Osteoblast (primary cell): ENCODE data around the gene KRTAP20-2. TPM values are rescaled to one million over a fixed set of nuclear protein-coding genes. Genes with fewer than 3 reads are reported as not detected.

ENCODE experiments used
- DNase-seq: peaks from one replicate; pipeline ENCODE4 v3.0.0; 2011; ENCODE audit warnings: low spot score, mixed read lengths; ENCODE audit not compliant: insufficient read length; ENCODE audit errors: missing footprints
- H2AFZ ChIP-seq: 2 replicates; pipeline ENCODE4 v1.6.0; 2011; ENCODE audit warnings: mild to moderate bottlenecking, low read length
- H3K27ac ChIP-seq: 2 replicates; pipeline ENCODE4 v1.5.1; 2011; ENCODE audit warnings: mild to moderate bottlenecking, low read depth, low read length, moderate library complexity
- H3K27me3 ChIP-seq: 2 replicates; pipeline ENCODE4 v1.6.0; 2012; ENCODE audit warnings: mild to moderate bottlenecking, control low read depth, inconsistent platforms, low read length, moderate library complexity; ENCODE audit not compliant: insufficient read depth
- H3K36me3 ChIP-seq: 2 replicates; pipeline ENCODE4 v1.5.1; 2011; ENCODE audit warnings: mild to moderate bottlenecking, low read length, control low read depth, moderate library complexity; ENCODE audit not compliant: insufficient read depth
- H3K4me1 ChIP-seq: 2 replicates; pipeline ENCODE4 v1.5.1; 2011; ENCODE audit warnings: mild to moderate bottlenecking, low read length, control low read depth, moderate library complexity; ENCODE audit not compliant: insufficient read depth
- H3K4me2 ChIP-seq: 2 replicates; pipeline ENCODE4 v1.6.0; 2011; ENCODE audit warnings: mild to moderate bottlenecking, low read length; ENCODE audit not compliant: insufficient read depth
- H3K4me3 ChIP-seq: fragments of 200-600 bp; sonication (generic); 3 replicates; pipeline ENCODE4 v1.5.1; 2012; ENCODE audit warnings: mild to moderate bottlenecking, low read length, inconsistent platforms; ENCODE audit not compliant: insufficient read depth
- H3K79me2 ChIP-seq: 2 replicates; pipeline ENCODE4 v1.6.0; 2012; ENCODE audit warnings: mild to moderate bottlenecking, low read length, control low read depth, inconsistent platforms; ENCODE audit not compliant: insufficient read depth
- H3K9me3 ChIP-seq: 2 replicates; pipeline ENCODE4 v1.5.1; 2011; ENCODE audit warnings: low read depth, low read length, control low read depth
- H4K20me1 ChIP-seq: 2 replicates; pipeline ENCODE4 v1.6.0; 2012; ENCODE audit warnings: mild to moderate bottlenecking, low read length, control low read depth; ENCODE audit not compliant: insufficient read depth
- CTCF ChIP-seq: IDR thresholded peaks from 2 replicates; pipeline ENCODE4 v1.5.1; 2011; ENCODE audit warnings: mild to moderate bottlenecking, low read depth, low read length, moderate library complexity; ENCODE audit errors: extremely low read depth
- total RNA-seq: library from RNA; depleted of rRNA; stranded (reverse); fragments of >200 nt; gene quantifications from 2 replicates; pipeline ENCODE4 v1.2.3, GENCODE V29; 2012

KRTAP20-2 gene
- total RNA-seq, 1 donor, result not detected

DNA sequence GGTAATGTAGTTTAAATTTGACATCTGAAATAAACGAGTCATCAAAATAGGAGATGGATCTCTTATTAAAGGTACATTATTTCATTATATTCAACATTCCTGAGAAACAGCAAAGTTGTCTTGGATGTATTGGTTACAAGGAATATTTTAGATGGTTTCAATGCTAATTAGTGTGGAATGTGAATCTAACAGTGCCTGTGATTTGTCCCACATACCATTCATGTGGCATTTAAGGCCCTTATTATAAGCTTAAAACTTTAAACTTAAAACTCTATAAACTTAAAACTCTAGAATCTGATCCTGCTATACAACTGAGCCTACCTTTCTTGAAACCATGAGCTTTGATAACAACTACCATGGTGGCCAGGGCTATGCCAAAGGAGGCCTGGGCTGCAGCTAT, 34.2 kb upstream of the KRTAP20-2 start, which contains the start of gene KRTAP22-1:
Gene KRTAP22-1, plus strand, starts transcription at position 301 of the 400 bp plus-strand sequence.
- DNase-seq, result no peak
- Histone ChIP-seq H3K27ac (no peak within 1 kb of the TSS), H2AFZ (no peak within 1 kb of the TSS), H3K4me3 (no peak within 1 kb of the TSS), H3K9me3 (peaks cover 8% of the 10 kb centered on the region), H4K20me1 (no peaks in the 10 kb centered on the region), H3K4me1 (no peaks in the 10 kb centered on the region), H3K79me2 (no peaks in the 10 kb centered on the region), H3K27me3 (no peaks in the 10 kb centered on the region), H3K36me3 (no peaks in the 10 kb centered on the region), H3K4me2 (no peak within 1 kb of the TSS)
- no peak for TF ChIP-seq CTCF

- Histone ChIP-seq H3K27ac (no peak overlapping the region), H3K4me1 (no peaks in the 10 kb centered on the region), H3K4me3 (no peak overlapping the region), H3K36me3 (no peaks in the 10 kb centered on the region), H2AFZ (no peak overlapping the region), H3K27me3 (no peaks in the 10 kb centered on the region), H3K4me2 (no peak overlapping the region), H3K9me3 (peaks cover 3% of the 10 kb centered on the region), H3K79me2 (no peaks in the 10 kb centered on the region), H4K20me1 (no peaks in the 10 kb centered on the region)
- no peak for TF ChIP-seq CTCF
- no peak for DNase-seq
Measured at GRCh38 chr21:30605968-30606367, 29.0 kb upstream of the KRTAP20-2 start.

DNA sequence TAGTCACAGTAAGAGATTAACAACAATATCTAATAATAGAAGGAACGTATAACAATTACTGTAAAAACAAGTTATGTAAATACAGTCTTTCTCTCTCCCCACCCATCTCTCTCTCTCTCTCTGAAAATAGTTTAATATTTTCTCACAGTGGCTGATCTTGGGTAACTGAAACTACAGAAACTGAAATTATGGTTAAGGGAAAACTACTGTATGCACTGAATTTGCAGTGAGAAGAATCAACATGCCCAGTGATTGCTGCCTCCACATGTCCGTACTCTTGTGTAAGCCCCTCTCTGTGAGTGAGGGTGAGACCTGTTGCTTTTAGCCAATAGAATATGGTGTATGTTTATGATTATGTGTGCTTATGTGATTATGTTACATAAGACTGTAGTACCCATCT, 22.9 kb upstream of the KRTAP20-2 start:
- no peak overlapping the region for H3K27ac ChIP-seq
- H3K79me2 ChIP-seq, result no peaks in the 10 kb centered on the region
- no peak for DNase-seq
- H3K36me3 ChIP-seq, result no peaks in the 10 kb centered on the region
- peaks cover 8% of the 10 kb centered on the region for H3K9me3 ChIP-seq
- H4K20me1 ChIP-seq, result no peaks in the 10 kb centered on the region
- no peak overlapping the region for H3K4me3 ChIP-seq
- TF ChIP-seq CTCF, result no peak
- no peak overlapping the region for H3K4me2 ChIP-seq
- no peaks in the 10 kb centered on the region for H3K27me3 ChIP-seq
- H3K4me1 ChIP-seq, result no peaks in the 10 kb centered on the region
- no peak overlapping the region for H2AFZ ChIP-seq

DNA sequence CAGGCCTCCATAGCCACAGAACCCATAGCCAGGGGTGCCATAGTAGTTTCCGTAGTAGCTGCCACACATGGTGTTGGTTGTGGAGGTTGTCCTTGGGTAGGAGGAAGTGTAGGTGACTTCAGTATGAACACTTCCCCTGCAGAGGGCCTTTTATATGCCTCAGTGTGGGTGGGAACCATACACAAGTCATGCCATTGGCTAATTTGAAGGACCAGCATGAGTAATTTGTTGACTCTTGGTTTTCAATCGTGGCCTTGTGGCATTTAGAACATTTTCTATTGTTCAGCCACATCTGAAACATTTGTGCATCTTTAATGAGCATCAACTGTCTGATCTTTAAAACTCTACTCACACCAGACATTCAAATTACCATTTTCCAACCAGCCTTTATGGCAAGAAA, 21.2 kb upstream of the KRTAP20-2 start, which contains the start of gene KRTAP6-1:
Gene KRTAP6-1, minus strand, starts transcription at position 95 of the 400 bp plus-strand sequence. Its CDS starts 26 bp downstream, at position 69.
- no peak within 1 kb of the TSS for H2AFZ ChIP-seq
- no peaks in the 10 kb centered on the region for H3K4me1 ChIP-seq
- DNase-seq, result no peak
- no peak within 1 kb of the TSS for H3K4me3 ChIP-seq
- no peak for TF ChIP-seq CTCF
- no peak within 1 kb of the TSS for H3K4me2 ChIP-seq
- no peaks in the 10 kb centered on the region for H3K27me3 ChIP-seq
- H3K79me2 ChIP-seq, result no peaks in the 10 kb centered on the region
- no peak within 1 kb of the TSS for H3K27ac ChIP-seq
- peaks cover 8% of the 10 kb centered on the region for H3K9me3 ChIP-seq
- no peaks in the 10 kb centered on the region for H4K20me1 ChIP-seq
- H3K36me3 ChIP-seq, result no peaks in the 10 kb centered on the region
